Lung (tissue), 12 donors: ENCODE measurements around the gene PHKB. TPM values are rescaled to one million over a fixed set of nuclear protein-coding genes. Genes with fewer than 3 reads are reported as not detected.
"Not testable (repeated sequence)": the region's sequence is repeated elsewhere in the genome, so short reads cannot be mapped to it uniquely, and the experiment has no call there.

ENCODE experiments used
- ATAC-seq: fragments of 200-7000 bp; cut with Tn5 transposase; one replicate; pipeline ENCODE4 v1.9.1; 2020; ENCODE audit warnings: moderate number of reproducible peaks; ENCODE audit not compliant: insufficient read depth, low FRiP score
- DNase-seq, 3 donors: peaks; one replicate each; pipeline ENCODE4 v3.0.0-alpha.2; 2013 to 2017
- H3K27ac ChIP-seq, 2 donors: one replicate each; pipeline ENCODE4 v1.5.1; 2013; ENCODE audit warnings: mild to moderate bottlenecking in 2 of 2, moderate library complexity in 2 of 2, control low read depth in 1 of 2, inconsistent platforms in 1 of 2, low read depth in 1 of 2, low read length in 1 of 2
- H3K27me3 ChIP-seq, 3 donors: one replicate each; pipeline ENCODE4 v1.5.1; 2013; ENCODE audit warnings: low read length in 2 of 3; ENCODE audit not compliant: control insufficient read depth in 3 of 3, insufficient read depth in 3 of 3
- H3K36me3 ChIP-seq, 4 donors: one replicate each; pipeline ENCODE4 v1.5.1; 2013; ENCODE audit warnings: low read length in 4 of 4, mild to moderate bottlenecking in 1 of 4, moderate library complexity in 1 of 4; ENCODE audit not compliant: control insufficient read depth in 4 of 4, insufficient read depth in 4 of 4
- H3K4me1 ChIP-seq, 5 donors: one replicate each; pipeline ENCODE4 v1.5.1; 2013; ENCODE audit warnings: low read length in 5 of 5, mild to moderate bottlenecking in 2 of 5, moderate library complexity in 1 of 5; ENCODE audit not compliant: control insufficient read depth in 5 of 5, insufficient read depth in 5 of 5
- H3K4me3 ChIP-seq: one replicate; pipeline ENCODE4 v1.5.1; 2013; ENCODE audit warnings: mild to moderate bottlenecking, control low read depth, moderate library complexity
- H3K9ac ChIP-seq, 2 donors: one replicate each; pipeline ENCODE4 v1.5.1; 2013; ENCODE audit warnings: low read length in 2 of 2, control low read depth in 1 of 2; ENCODE audit not compliant: insufficient read depth in 1 of 2
- H3K9me3 ChIP-seq, 4 donors: one replicate each; pipeline ENCODE4 v1.5.1; 2013; ENCODE audit warnings: low read length in 3 of 4, mild to moderate bottlenecking in 1 of 4, moderate library complexity in 1 of 4; ENCODE audit not compliant: control insufficient read depth in 4 of 4, insufficient read depth in 3 of 4
- WGBS, 2 donors: extraction: QIAGEN DNeasy Blood & Tissue Kit; methylation state at CpG; one replicate each; pipeline ENCODE4 v1.1.7; 2013; 5-methylcytosine and 5-hydroxymethylcytosine counted together
- polyA plus RNA-seq, 2 donors: library from polyadenylated mRNA; stranded (reverse); fragments of 200-250 nt; gene quantifications; one replicate each; pipeline ENCODE4 v1.2.1, GENCODE V29; 2013
- total RNA-seq, 2 donors: library from RNA; depleted of rRNA in 1 of 2; stranded (reverse); fragments of >200 nt in 1 of 2; gene quantifications; one replicate each; pipeline ENCODE4 v1.2.1, GENCODE V29; 2014 to 2021
- TF ChIP-seq, protein P1 (sequence below): IDR thresholded peaks from 2 replicates; pipeline ENCODE4 v1.5.1; 2012; ENCODE audit warnings: mild to moderate bottlenecking; ENCODE audit errors: control extremely low read depth, extremely low read depth
- donor health status: control.
- donor health status: control.
- donor health status: Bipolar disorder and iron deficiency.
- donor health status: healthy.
- donor health status: DM: yes; HTN: yes; CAD: no.

PHKB gene
- total and polyA plus RNA-seq, 4 donors = 21.2 to 134 (median 49.6) TPM

DNA sequence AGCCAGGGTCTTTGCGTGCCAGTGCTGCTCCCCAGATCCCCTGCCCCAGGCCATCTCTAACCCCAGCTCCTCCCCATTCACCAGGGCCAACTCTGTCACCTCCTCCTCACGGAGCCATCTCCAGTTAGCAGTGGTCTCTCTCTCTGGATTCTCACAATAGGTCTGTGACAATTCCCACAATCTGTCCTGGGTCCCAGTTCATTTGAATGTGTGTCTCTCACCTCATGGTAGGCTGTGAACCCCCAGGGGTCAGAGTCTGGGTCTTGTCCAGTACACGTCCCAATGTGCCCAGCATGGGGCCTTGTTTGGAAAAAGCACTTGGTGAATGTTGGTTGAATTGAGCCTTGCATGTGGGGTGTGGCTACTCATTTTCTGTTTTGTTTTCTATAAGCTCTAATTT is 205.3 kb downstream of the PHKB start:
- DNase-seq (no peak), ATAC-seq (no peak)
- TF ChIP-seq, protein P1, sequence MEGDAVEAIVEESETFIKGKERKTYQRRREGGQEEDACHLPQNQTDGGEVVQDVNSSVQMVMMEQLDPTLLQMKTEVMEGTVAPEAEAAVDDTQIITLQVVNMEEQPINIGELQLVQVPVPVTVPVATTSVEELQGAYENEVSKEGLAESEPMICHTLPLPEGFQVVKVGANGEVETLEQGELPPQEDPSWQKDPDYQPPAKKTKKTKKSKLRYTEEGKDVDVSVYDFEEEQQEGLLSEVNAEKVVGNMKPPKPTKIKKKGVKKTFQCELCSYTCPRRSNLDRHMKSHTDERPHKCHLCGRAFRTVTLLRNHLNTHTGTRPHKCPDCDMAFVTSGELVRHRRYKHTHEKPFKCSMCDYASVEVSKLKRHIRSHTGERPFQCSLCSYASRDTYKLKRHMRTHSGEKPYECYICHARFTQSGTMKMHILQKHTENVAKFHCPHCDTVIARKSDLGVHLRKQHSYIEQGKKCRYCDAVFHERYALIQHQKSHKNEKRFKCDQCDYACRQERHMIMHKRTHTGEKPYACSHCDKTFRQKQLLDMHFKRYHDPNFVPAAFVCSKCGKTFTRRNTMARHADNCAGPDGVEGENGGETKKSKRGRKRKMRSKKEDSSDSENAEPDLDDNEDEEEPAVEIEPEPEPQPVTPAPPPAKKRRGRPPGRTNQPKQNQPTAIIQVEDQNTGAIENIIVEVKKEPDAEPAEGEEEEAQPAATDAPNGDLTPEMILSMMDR = no peak
- Histone ChIP-seq H3K9me3 (no peaks in the 10 kb centered on the region), H3K36me3 (peaks cover 0 to 18% (median 8%) of the 10 kb centered on the region in 4 donors), H3K27me3 (no peaks in the 10 kb centered on the region), H3K4me1 (peaks cover 0 to 5% (median 0%) of the 10 kb centered on the region in 5 donors), H3K9ac (no peak overlapping the region), H3K4me3 (no peak overlapping the region), H3K27ac (no peak overlapping the region)
- WGBS, 2 donors = 89 to 98% methylated on average over 3 of the region's 3 CpGs

DNA sequence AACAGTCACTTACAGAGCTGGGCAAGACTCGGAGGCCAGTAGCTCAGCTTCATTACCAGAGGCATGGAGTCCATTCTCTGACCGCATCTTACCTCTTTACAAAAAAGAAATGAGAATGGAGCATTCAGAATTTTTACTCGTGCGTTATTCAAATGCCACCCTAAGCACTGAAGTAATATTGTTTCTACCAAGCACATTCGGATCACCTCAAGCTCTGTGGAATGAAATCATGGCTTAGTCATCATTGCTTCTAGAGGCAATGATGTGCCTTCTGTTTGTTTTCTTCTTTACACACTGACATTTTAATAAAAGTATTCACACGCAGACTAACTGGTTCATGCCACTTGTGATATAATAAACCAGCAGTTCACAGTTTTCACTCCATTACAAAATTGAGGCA is 206.8 kb downstream of the PHKB start:
- no peak for DNase-seq
- Histone ChIP-seq H3K27me3 (no peaks in the 10 kb centered on the region), H3K9ac (no peak overlapping the region), H3K9me3 (no peaks in the 10 kb centered on the region), H3K36me3 (peaks cover 0 to 16% (median 5%) of the 10 kb centered on the region in 4 donors), H3K4me3 (no peak overlapping the region), H3K4me1 (peaks cover 0 to 5% (median 0%) of the 10 kb centered on the region in 5 donors), H3K27ac (no peak overlapping the region)
- 96 to 97% methylated on average over 6 of the region's 6 CpGs for WGBS, 2 donors
- ATAC-seq = no peak
- TF ChIP-seq, protein P1 = no peak

DNA sequence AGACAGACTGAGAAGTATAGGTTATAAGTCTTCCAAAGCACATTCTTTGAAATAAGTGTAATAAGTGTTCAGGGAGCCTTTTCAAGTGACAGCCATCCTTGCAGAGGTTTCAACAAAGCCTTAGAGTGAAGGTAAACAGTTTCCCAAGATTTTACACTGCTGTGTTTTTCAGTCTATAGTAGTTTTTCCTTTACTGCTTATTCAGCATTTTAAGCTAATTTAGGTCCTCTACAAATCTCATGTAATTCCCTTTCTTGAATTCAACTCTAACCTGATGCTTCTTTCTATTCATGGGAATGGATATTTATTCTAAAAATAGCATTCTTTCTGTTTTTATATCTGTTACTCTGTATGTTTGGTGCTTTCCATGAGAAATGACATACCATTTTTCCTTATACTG is 211.3 kb downstream of the PHKB start:
- no peak overlapping the region for H3K27ac ChIP-seq
- H3K36me3 ChIP-seq = peaks cover 7 to 27% (median 16%) of the 10 kb centered on the region in 4 donors
- no peak overlapping the region for H3K9ac ChIP-seq
- H3K4me1 ChIP-seq = peaks cover 0 to 2% (median 0%) of the 10 kb centered on the region in 5 donors
- H3K27me3 ChIP-seq = no peaks in the 10 kb centered on the region
- ATAC-seq = no peak
- peaks cover 0 to 2% (median 0%) of the 10 kb centered on the region in 4 donors for H3K9me3 ChIP-seq
- no peak for DNase-seq
- TF ChIP-seq, protein P1 = no peak
- H3K4me3 ChIP-seq = no peak overlapping the region

DNA sequence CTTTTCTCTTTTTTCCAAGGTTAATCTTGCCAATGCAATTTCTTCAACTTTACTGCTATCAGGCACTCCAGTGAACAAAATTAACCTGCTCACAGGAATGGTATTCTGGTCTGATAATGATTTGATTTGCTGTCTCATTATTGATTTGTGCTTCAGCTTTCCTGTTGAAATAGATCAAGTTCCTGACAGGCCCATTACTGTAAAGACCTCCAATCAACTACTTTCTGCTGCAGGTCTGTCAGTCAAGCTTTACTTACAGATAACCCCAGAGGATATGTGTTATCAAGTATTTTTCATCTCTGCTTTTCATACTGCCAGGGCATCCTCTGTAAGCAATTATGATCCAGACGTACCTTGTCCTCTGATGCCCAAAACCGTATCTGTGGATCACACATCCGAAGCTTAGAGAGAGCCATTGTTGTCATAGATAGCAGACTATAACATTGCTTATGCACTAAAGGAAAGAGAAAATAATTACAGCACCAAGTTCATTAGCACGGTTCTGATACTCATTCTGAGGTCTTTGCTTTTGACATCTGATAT is 215.6 kb downstream of the PHKB start:
- peaks cover 7 to 22% (median 11%) of the 10 kb centered on the region in 4 donors for H3K36me3 ChIP-seq
- ATAC-seq (no peak), DNase-seq (no peak)
- H3K27ac ChIP-seq = no peak overlapping the region
- peaks cover 0 to 2% (median 0%) of the 10 kb centered on the region in 4 donors for H3K9me3 ChIP-seq
- WGBS, 2 donors = 97 to 98% methylated on average over 4 of the region's 4 CpGs
- H3K27me3 ChIP-seq = no peaks in the 10 kb centered on the region
- TF ChIP-seq, protein P1 = no peak
- peaks cover 0 to 2% (median 0%) of the 10 kb centered on the region in 5 donors for H3K4me1 ChIP-seq
- no peak overlapping the region for H3K9ac ChIP-seq
- H3K4me3 ChIP-seq = no peak overlapping the region

DNA sequence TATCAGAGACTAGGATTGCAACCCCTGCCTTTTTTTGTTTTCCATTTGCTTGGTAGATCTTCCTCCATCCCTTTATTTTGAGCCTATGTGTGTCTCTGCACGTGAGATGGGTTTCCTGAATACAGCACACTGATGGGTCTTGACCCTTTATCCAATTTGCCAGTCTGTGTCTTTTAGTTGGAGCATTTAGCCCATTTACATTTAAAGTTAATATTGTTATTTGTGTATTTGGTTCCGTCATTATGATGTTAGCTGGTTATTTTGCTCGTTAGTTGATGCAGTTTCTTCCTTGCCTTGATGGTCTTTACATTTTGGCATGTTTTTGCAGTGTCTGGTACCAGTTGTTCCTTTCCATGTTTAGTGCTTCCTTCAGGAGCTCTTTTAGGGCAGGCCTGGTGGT is 220.4 kb downstream of the PHKB start:
- not testable (repeated sequence) for H3K9me3 ChIP-seq, H3K4me3 ChIP-seq, H3K27ac ChIP-seq, ATAC-seq, H3K27me3 ChIP-seq, H3K4me1 ChIP-seq, H3K9ac ChIP-seq, DNase-seq
- H3K36me3 ChIP-seq = peaks cover 7 to 11% (median 9%) of the 10 kb centered on the region in 4 donors
- 97 to 98% methylated on average over 2 to 3 of the region's 3 CpGs for WGBS, 2 donors
